Erythroblast (primary cell): ENCODE results near the gene NEK5.

Source experiments
- GATA1 ChIP-seq: IDR thresholded peaks from 2 replicates; pipeline ENCODE4 v1.6.1; 2011; ENCODE audit warnings: low read depth, mild to moderate bottlenecking, control low read depth, low read length, moderate library complexity
- POLR2A ChIP-seq: IDR thresholded peaks from 2 replicates; pipeline ENCODE4 v1.6.1; 2011; ENCODE audit warnings: mild to moderate bottlenecking, low read length

DNA sequence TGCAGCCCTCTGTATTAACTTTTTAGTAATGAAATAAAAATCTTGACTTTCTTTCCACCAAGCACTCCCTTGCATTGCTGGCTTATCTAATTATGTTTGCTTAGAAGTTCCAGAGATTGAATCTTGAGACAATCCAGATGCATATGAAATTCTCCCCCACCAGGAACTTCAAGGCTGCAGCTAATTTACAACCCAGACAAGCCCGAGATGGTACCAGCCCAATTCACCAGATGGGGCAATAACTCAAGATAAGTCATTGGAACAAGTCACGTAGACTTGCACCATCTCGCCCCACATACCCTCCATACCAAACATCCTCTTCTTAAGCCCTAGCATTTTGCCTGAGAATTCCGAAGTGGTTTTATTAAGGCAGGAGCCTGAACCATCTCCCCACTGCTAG is 75.4 kb downstream of the NEK5 start:
- TF ChIP-seq POLR2A (no peak), GATA1 (no peak)
